ENCODE results near the gene MEIOB.

GRCh38 chr16:1906055-1906845, 34.3 kb upstream of the MEIOB start:
- TF ChIP-seq CTCF (IDR thresholded peaks at IDR 0.05), result no peak
- TF ChIP-seq NFIC (IDR thresholded peaks at IDR 0.05; ENCODE audit: borderline replicate concordance), result no peak
- TF ChIP-seq FOXJ3 (CRISPR knock-in tag; IDR thresholded peaks at IDR 0.05), result no peak
- TF ChIP-seq SMC3 (IDR thresholded peaks at IDR 0.05; ENCODE audit: low read depth, low read length), result no peak
- no peak for TF ChIP-seq YY1 (IDR thresholded peaks at IDR 0.05; ENCODE audit: low read depth)
- no peak for TF ChIP-seq MAX (IDR thresholded peaks at IDR 0.05; ENCODE audit: low read depth)
- TF ChIP-seq MXI1 (IDR thresholded peaks at IDR 0.05; ENCODE audit: low read depth, low read length), result no peak
- TF ChIP-seq CHD2 (IDR thresholded peaks at IDR 0.05; ENCODE audit: low read length, partially characterized antibody), result no peak
- TF ChIP-seq RAD21 (IDR thresholded peaks at IDR 0.05; ENCODE audit: low read length), result no peak
- TF ChIP-seq TEAD4 (IDR thresholded peaks at IDR 0.05; ENCODE audit: borderline replicate concordance, insufficient read depth), result no peak

Measured in SK-N-SH (cell line).